Measurements from ENCODE around the gene TAS2R14.

- TF ChIP-seq CTCF (conservative IDR thresholded peaks at IDR 0.05 in 1 of 2, IDR thresholded peaks at IDR 0.05 in 1 of 2; ENCODE audit: low read depth in 1 of 2, low read length in 2 of 2) (no peak), EZH2 (IDR thresholded peaks at IDR 0.05; ENCODE audit: low read length, missing control alignments) (no peak)
These were observed 49.8 kb downstream of the TAS2R14 start for GRCh38 chr12:10889226-10889625.
